ENCODE data around the gene NEK8.

NEK8 gene

GRCh38 chr17:28703552-28704218, 24.9 kb upstream of the NEK8 start:
- DNase-seq (ENCODE audit: low read depth), result no peak
- H3K4me3 ChIP-seq (ENCODE audit: low read depth, low read length), result no peak overlapping the region
- no peak for TF ChIP-seq CTCF (IDR thresholded peaks at IDR 0.05; ENCODE audit: low read depth, low read length, missing control alignments)

- no peak overlapping the region for H3K4me3 ChIP-seq (ENCODE audit: low read depth, low read length)
- TF ChIP-seq CTCF (IDR thresholded peaks at IDR 0.05; ENCODE audit: low read depth, low read length, missing control alignments), result no peak
- no peak for DNase-seq (ENCODE audit: low read depth)
Observed at GRCh38 chr17:28704219-28704858, 24.2 kb upstream of the NEK8 start.

- no peak overlapping the region for H3K4me3 ChIP-seq (ENCODE audit: low read depth, low read length)
- TF ChIP-seq CTCF (IDR thresholded peaks at IDR 0.05; ENCODE audit: low read depth, low read length, missing control alignments), result no peak
- DNase-seq (ENCODE audit: low read depth), result no peak
Observed at GRCh38 chr17:28705074-28705659, 23.4 kb upstream of the NEK8 start.

- H3K4me3 ChIP-seq (ENCODE audit: low read depth, low read length), result no peak overlapping the region
- no peak for DNase-seq (ENCODE audit: low read depth)
- TF ChIP-seq CTCF (IDR thresholded peaks at IDR 0.05; ENCODE audit: low read depth, low read length, missing control alignments), result no peak
Observed at GRCh38 chr17:28705728-28706334, 22.8 kb upstream of the NEK8 start.

DNA sequence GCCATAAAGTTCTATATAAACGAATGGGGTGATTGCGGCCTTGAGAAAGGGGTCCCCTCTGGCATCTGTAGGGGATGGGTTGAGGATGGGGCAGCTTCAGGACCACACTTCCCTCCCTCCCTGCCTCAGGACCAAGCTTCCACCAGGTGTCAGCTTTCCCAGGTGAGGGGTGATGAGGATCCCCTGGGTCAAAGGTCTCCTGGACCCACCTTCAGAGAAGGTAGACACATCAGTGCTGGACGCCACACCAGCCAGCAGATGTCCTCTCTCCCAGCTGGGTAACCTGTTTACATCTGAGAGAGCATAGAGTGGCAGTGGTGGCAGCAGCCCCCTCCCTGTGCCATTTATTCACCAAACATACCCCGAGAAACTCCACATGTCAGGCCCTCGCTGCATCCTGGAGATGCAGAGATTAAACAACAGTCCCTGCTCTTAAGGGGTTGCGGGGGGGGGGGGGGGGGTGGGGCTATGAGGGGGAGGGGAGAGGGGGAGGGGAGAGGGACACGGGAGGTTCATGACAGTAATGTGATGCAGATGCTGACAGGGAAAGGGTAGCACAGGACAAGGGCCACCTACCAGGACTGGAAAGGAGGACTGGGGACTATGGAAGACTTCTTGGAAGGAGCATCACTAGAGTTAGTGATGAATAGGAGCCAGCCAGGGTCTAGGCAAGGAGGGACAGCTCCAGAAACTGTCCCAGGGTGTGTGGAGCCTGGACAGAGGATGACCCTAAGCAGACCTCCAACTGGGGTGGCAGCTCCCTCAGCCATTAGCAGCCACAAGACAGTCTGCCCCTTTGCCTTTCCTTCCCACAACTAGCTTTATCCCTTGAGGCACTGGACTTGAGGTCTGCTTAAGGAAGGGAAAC, 21.9 kb upstream of the NEK8 start:
- H3K4me3 ChIP-seq (ENCODE audit: low read depth, low read length), result no peak overlapping the region
- TF ChIP-seq CTCF (IDR thresholded peaks at IDR 0.05; ENCODE audit: low read depth, low read length, missing control alignments), result no peak
- DNase-seq (ENCODE audit: low read depth), result no peak

GRCh38 chr17:28707339-28707720, 21.3 kb upstream of the NEK8 start:
- TF ChIP-seq CTCF (IDR thresholded peaks at IDR 0.05; ENCODE audit: low read depth, low read length, missing control alignments), result no peak
- no peak overlapping the region for H3K4me3 ChIP-seq (ENCODE audit: low read depth, low read length)
- DNase-seq (ENCODE audit: low read depth), result no peak
